Tibial nerve (tissue), 4 donors: Measurements from ENCODE around the gene STRN3. TPM values are rescaled to one million over a fixed set of nuclear protein-coding genes. Genes with fewer than 3 reads are reported as not detected.

Experiments used
- DNase-seq, 2 donors: peaks; one replicate each; pipeline ENCODE4 v3.0.0-alpha.2; 2019; ENCODE audit warnings: low spot score in 2 of 2
- H3K27ac ChIP-seq, 4 donors: fragments of 200-600 bp; sonication (generic) in 3 of 4; one replicate each; pipeline ENCODE4 v1.5.1; 2017 to 2019; ENCODE audit warnings: mild to moderate bottlenecking in 1 of 4
- H3K27me3 ChIP-seq, 2 donors: fragments of 200-600 bp; sonication (generic) in 1 of 2; one replicate each; pipeline versions ENCODE4 v1.5.1 to v1.6.0; 2017 to 2019
- H3K36me3 ChIP-seq, 3 donors: fragments of 200-600 bp; sonication (generic); one replicate each; pipeline ENCODE4 v1.5.1; 2018 to 2019
- H3K4me1 ChIP-seq, 4 donors: fragments of 200-600 bp; sonication (generic) in 3 of 4; one replicate each; pipeline ENCODE4 v1.5.1; 2017 to 2019
- H3K4me3 ChIP-seq, 4 donors: fragments of 200-600 bp; sonication (generic) in 3 of 4; one replicate each; pipeline ENCODE4 v1.5.1; 2017 to 2019; ENCODE audit warnings: mild to moderate bottlenecking in 1 of 4, moderate library complexity in 1 of 4
- H3K9me3 ChIP-seq, 4 donors: fragments of 200-600 bp; sonication (generic) in 3 of 4; one replicate each; pipeline ENCODE4 v1.5.1; 2017 to 2019
- EP300 ChIP-seq, 2 donors: sonication (generic); formaldehyde crosslinking; IDR thresholded peaks; one replicate each; pipeline ENCODE4 v1.6.1; 2017; ENCODE audit warnings: antibody characterized with exemption in 2 of 2, mild to moderate bottlenecking in 1 of 2
- POLR2A ChIP-seq, 2 donors: fragments of 450-650 bp; IDR thresholded peaks; one replicate each; pipeline ENCODE4 v1.6.1; 2017; ENCODE audit warnings: antibody characterized with exemption in 2 of 2, mild to moderate bottlenecking in 2 of 2, moderate library complexity in 2 of 2
- WGBS, 2 donors: methylation state at CpG; one replicate each; pipeline ENCODE4 v1.1.5; 2018; 5-methylcytosine and 5-hydroxymethylcytosine counted together
- total RNA-seq, 4 donors: library from RNA; depleted of rRNA; stranded (reverse); fragments of >200 nt; gene quantifications; one replicate each; pipeline ENCODE4 v1.1.0, GENCODE V29; 2016
- TF ChIP-seq, protein P1 (sequence below), 5 experiments: fragments of 200-600 bp in 3 of 5; fragments of 450-650 bp in 2 of 5; sonication (generic) in 3 of 5; IDR thresholded peaks; one replicate each; pipeline ENCODE4 v1.5.1; 2016 to 2019; ENCODE audit warnings: antibody characterized with exemption in 5 of 5, mild to moderate bottlenecking in 3 of 5, moderate library complexity in 2 of 5

Gene STRN3
- total RNA-seq, 4 donors from 2014 or later = 33.5 to 68.8 (median 57.0) TPM

DNA sequence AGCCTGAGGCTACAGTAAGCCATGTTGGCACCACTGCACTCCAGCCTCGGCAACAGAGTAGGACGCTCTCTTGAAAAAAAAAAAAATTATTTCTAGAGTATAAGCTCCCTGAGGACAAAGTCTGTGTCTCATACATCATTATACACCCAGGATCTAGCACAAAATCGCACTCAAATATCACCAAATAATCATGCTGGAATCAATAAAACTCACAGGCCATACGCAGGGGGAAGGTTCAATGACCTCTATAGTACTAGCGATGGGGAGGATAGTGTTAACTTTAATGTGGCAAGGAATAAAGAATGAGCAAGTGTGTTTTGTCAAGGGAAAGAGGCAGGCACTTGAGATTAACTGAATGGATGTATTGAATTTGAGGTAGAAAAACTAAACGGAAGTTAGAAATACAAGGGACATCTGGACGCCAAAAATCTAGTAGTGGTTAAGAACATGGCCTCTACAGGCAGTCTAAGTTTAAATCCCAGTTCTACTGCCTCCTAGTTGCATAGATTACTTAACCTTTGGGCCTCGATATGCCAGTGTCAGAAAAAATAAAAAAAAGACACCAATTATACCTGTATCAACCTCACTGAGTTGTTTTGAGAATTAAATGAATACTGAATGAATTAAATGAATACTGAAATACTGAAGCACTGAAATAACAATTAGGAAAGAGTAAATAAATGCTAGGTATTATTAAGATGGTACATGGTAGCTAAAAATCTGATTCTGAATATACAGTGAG lies 5.2 kb downstream of the STRN3 start:
- H3K4me1 ChIP-seq = peaks cover 0 to 66% (median 6%) of the 10 kb centered on the region in 4 donors

DNA sequence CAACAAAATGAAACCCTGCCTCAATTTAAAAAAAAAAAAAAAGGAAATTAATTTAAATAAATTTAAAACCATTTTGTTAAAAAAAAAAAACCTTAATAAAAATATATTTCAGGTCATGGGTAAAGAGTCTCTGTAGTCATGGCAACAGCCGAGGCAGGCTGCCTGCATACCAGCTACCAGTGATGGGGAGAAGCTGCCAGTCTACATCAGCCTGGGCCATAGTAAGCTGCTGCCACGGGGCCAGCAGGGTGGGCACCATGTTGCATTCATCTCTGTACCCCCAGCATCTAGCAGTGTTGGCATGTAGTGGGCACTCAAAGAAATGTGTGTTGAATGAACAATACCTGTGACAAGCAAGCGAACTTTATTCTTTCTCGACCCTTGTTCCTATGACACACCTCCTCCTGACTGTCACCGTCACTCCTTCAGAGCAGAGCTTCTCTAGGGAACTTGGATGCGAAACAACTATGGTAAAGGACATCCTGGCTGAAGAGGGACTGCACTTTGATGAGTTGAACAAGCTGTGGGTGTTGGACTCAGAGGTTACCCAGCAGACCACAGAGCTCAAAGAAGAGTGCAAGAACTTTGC lies 8.0 kb downstream of the STRN3 start:
- Histone ChIP-seq H3K4me3 (no peak overlapping the region), H3K4me1 (peaks cover 0 to 59% (median under 1%) of the 10 kb centered on the region in 4 donors), H3K36me3 (peaks cover 0 to 22% (median 0%) of the 10 kb centered on the region in 3 donors), H3K27me3 (no peaks in the 10 kb centered on the region), H3K9me3 (no peaks in the 10 kb centered on the region), H3K27ac (no peak overlapping the region)
- DNase-seq = no peak
- TF ChIP-seq EP300 (IDR thresholded peaks at IDR 0.05) = no peak
- no peak for TF ChIP-seq POLR2A (IDR thresholded peaks at IDR 0.05)
- TF ChIP-seq, protein P1, sequence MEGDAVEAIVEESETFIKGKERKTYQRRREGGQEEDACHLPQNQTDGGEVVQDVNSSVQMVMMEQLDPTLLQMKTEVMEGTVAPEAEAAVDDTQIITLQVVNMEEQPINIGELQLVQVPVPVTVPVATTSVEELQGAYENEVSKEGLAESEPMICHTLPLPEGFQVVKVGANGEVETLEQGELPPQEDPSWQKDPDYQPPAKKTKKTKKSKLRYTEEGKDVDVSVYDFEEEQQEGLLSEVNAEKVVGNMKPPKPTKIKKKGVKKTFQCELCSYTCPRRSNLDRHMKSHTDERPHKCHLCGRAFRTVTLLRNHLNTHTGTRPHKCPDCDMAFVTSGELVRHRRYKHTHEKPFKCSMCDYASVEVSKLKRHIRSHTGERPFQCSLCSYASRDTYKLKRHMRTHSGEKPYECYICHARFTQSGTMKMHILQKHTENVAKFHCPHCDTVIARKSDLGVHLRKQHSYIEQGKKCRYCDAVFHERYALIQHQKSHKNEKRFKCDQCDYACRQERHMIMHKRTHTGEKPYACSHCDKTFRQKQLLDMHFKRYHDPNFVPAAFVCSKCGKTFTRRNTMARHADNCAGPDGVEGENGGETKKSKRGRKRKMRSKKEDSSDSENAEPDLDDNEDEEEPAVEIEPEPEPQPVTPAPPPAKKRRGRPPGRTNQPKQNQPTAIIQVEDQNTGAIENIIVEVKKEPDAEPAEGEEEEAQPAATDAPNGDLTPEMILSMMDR (IDR thresholded peaks at IDR 0.05) = no peak
- 88 to 90% methylated on average over 6 of the region's 6 CpGs for WGBS, 2 donors

More for the DNA sequence above, 5.2 kb downstream of the STRN3 start:
- WGBS, 2 donors = 65 to 66% methylated on average over 8 of the region's 8 CpGs
- Histone ChIP-seq H3K27me3 (no peaks in the 10 kb centered on the region), H3K9me3 (no peaks in the 10 kb centered on the region), H3K27ac (no peak overlapping the region), H3K36me3 (peaks cover 0 to 22% (median 0%) of the 10 kb centered on the region in 3 donors), H3K4me3 (no peak overlapping the region)
- TF ChIP-seq POLR2A (IDR thresholded peaks at IDR 0.05) = no peak
- no peak for TF ChIP-seq EP300 (IDR thresholded peaks at IDR 0.05)
- TF ChIP-seq, protein P1 (IDR thresholded peaks at IDR 0.05) = no peak
- DNase-seq = no peak

DNA sequence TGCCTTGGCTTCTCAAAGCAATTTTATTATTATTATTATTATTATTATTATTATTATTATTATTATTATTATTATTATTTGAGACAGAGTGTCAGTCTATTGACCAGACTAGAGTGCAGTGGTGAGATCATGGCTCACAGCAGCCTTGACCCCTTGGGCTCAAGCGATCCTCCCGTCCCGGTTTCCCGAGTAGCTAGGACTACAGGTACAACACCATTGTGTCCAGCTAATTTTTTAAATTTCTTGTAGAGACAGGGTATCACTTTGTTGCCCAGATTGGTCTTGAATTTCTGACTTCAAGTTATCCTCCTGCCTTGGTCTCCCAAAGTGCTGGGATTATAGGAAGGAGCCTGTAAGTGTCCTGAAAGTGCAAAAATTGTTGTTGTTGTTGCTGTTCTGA lies 12.3 kb downstream of the STRN3 start:
- 95 to 96% methylated on average over 4 of the region's 4 CpGs for WGBS, 2 donors
- TF ChIP-seq, protein P1 (IDR thresholded peaks at IDR 0.05) = no peak
- no peak for TF ChIP-seq EP300 (IDR thresholded peaks at IDR 0.05)
- no peak for TF ChIP-seq POLR2A (IDR thresholded peaks at IDR 0.05)

DNA sequence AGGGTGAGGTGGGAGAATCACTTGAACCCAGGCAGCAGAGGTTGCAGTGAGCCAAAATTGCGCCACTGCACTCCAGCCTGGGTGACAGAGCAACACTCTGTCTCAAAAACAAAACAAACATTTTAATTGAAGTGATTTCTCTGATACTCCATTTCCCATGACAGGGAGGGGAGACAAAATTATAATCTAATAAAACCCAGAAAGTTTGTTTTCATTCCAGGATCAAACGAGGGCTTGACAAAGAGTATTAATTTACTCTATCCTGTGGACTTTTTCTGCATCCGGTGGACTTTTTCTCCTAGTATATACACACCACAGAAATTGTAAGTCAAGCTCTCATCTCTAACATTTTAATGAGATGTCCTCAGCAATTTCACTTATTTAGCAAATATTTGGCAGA lies 15.2 kb downstream of the STRN3 start:
- no peak overlapping the region for H3K27ac ChIP-seq
- no peaks in the 10 kb centered on the region for H3K9me3 ChIP-seq
- DNase-seq = no peak
- TF ChIP-seq, protein P1 (IDR thresholded peaks at IDR 0.05) = no peak
- TF ChIP-seq EP300 (IDR thresholded peaks at IDR 0.05) = no peak
- no peak for TF ChIP-seq POLR2A (IDR thresholded peaks at IDR 0.05)
- H3K27me3 ChIP-seq = no peaks in the 10 kb centered on the region
- H3K4me1 ChIP-seq = peaks cover 0 to 10% (median 0%) of the 10 kb centered on the region in 4 donors
- peaks cover 0 to 29% (median 0%) of the 10 kb centered on the region in 3 donors for H3K36me3 ChIP-seq
- WGBS, 2 donors = 72 to 74% methylated on average over 3 of the region's 3 CpGs
- no peak overlapping the region for H3K4me3 ChIP-seq

More for the DNA sequence above, 12.3 kb downstream of the STRN3 start:
- Histone ChIP-seq H3K36me3 (peaks cover 0 to 31% (median 0%) of the 10 kb centered on the region in 3 donors), H3K4me3 (no peak overlapping the region), H3K4me1 (peaks cover 0 to 22% (median 0%) of the 10 kb centered on the region in 4 donors), H3K9me3 (no peaks in the 10 kb centered on the region), H3K27ac (no peak overlapping the region), H3K27me3 (no peaks in the 10 kb centered on the region)
- DNase-seq = no peak
